ENCODE measurements around the gene NEDD4L.
"Not testable (repeated sequence)": the region's sequence is repeated elsewhere in the genome, so short reads cannot be mapped to it uniquely, and the experiment has no call there.

The NEDD4L gene

GRCh38 chr18:58272209-58272608 lies 228.2 kb downstream of the NEDD4L start:
- Mint-ChIP-seq H3K27ac (no peak overlapping the region), H3K4me1 (ENCODE audit: low read depth in 2 of 2) (peaks cover 0 to 6% of the 10 kb centered on the region in 2 donors), H3K4me3 (no peak overlapping the region), H3K27me3 (peaks cover 0 to 6% of the 10 kb centered on the region in 2 donors), H3K9me3 (no peaks in the 10 kb centered on the region), H3K36me3 (ENCODE audit: insufficient read depth) (no peaks in the 10 kb centered on the region)
- ATAC-seq (replicated peaks) (no peak), DNase-seq (no peak)

GRCh38 chr18:58272779-58273435 lies 228.9 kb downstream of the NEDD4L start:
- H3K4me3 Mint-ChIP-seq, result no peak overlapping the region
- H3K27me3 Mint-ChIP-seq, result peaks cover 0 to 7% of the 10 kb centered on the region in 2 donors
- H3K27ac Mint-ChIP-seq, result peak overlapping the region in 1 of 2 donors; percentile 71
- DNase-seq (no peak), ATAC-seq (replicated peaks) (no peak)
- H3K4me1 Mint-ChIP-seq (ENCODE audit: low read depth in 2 of 2), result peaks cover 0 to 6% of the 10 kb centered on the region in 2 donors
- no peaks in the 10 kb centered on the region for H3K9me3 Mint-ChIP-seq
- no peaks in the 10 kb centered on the region for H3K36me3 Mint-ChIP-seq (ENCODE audit: insufficient read depth)

GRCh38 chr18:58275176-58275575 lies 231.2 kb downstream of the NEDD4L start:
- Mint-ChIP-seq H3K9me3 (no peaks in the 10 kb centered on the region), H3K4me1 (ENCODE audit: low read depth in 2 of 2) (peaks cover 0 to 6% of the 10 kb centered on the region in 2 donors), H3K4me3 (no peak overlapping the region), H3K36me3 (ENCODE audit: insufficient read depth) (no peaks in the 10 kb centered on the region), H3K27me3 (peaks cover 0 to 16% of the 10 kb centered on the region in 2 donors), H3K27ac (no peak overlapping the region)
- DNase-seq (no peak), ATAC-seq (replicated peaks) (no peak)

GRCh38 chr18:58276789-58277739 lies 233.0 kb downstream of the NEDD4L start:
- H3K9me3 Mint-ChIP-seq, result no peaks in the 10 kb centered on the region
- H3K4me1 Mint-ChIP-seq (ENCODE audit: low read depth in 2 of 2), result peaks cover 0 to 6% of the 10 kb centered on the region in 2 donors
- no peak for ATAC-seq (replicated peaks)
- H3K4me3 Mint-ChIP-seq, result no peak overlapping the region
- no peaks in the 10 kb centered on the region for H3K36me3 Mint-ChIP-seq (ENCODE audit: insufficient read depth)
- H3K27me3 Mint-ChIP-seq, result peaks cover 0 to 16% of the 10 kb centered on the region in 2 donors
- no peak for DNase-seq
- no peak overlapping the region for H3K27ac Mint-ChIP-seq

- Mint-ChIP-seq H3K27ac (no peak overlapping the region), H3K36me3 (ENCODE audit: insufficient read depth) (no peaks in the 10 kb centered on the region), H3K9me3 (no peaks in the 10 kb centered on the region), H3K27me3 (peaks cover 0 to 16% of the 10 kb centered on the region in 2 donors), H3K4me3 (no peak overlapping the region), H3K4me1 (ENCODE audit: low read depth in 2 of 2) (no peaks in the 10 kb centered on the region)
- ATAC-seq (replicated peaks) (no peak), DNase-seq (no peak)
Observed at GRCh38 chr18:58279504-58280175, 235.6 kb downstream of the NEDD4L start.

- DNase-seq (no peak), ATAC-seq (replicated peaks) (no peak)
- Mint-ChIP-seq H3K27ac (no peak overlapping the region), H3K9me3 (no peaks in the 10 kb centered on the region), H3K4me1 (ENCODE audit: low read depth in 2 of 2) (no peaks in the 10 kb centered on the region), H3K27me3 (peaks cover 0 to 16% of the 10 kb centered on the region in 2 donors), H3K4me3 (no peak overlapping the region), H3K36me3 (ENCODE audit: insufficient read depth) (no peaks in the 10 kb centered on the region)
Observed at GRCh38 chr18:58280191-58280590, 236.2 kb downstream of the NEDD4L start.

GRCh38 chr18:58282872-58283271 lies 238.8 kb downstream of the NEDD4L start:
- H3K4me3 Mint-ChIP-seq; DNase-seq; H3K36me3 Mint-ChIP-seq (ENCODE audit: insufficient read depth); H3K27me3 Mint-ChIP-seq; H3K27ac Mint-ChIP-seq; H3K4me1 Mint-ChIP-seq (ENCODE audit: low read depth in 2 of 2); H3K9me3 Mint-ChIP-seq; ATAC-seq (replicated peaks): not testable (repeated sequence)

- Mint-ChIP-seq H3K27ac (no peak overlapping the region), H3K36me3 (ENCODE audit: insufficient read depth) (no peaks in the 10 kb centered on the region), H3K27me3 (peaks cover 0 to 9% of the 10 kb centered on the region in 2 donors), H3K4me1 (ENCODE audit: low read depth in 2 of 2) (no peaks in the 10 kb centered on the region), H3K9me3 (no peaks in the 10 kb centered on the region), H3K4me3 (no peak overlapping the region)
- DNase-seq, result no peak
- no peak for ATAC-seq (replicated peaks)
Observed at GRCh38 chr18:58284699-58285448, 240.8 kb downstream of the NEDD4L start.

GRCh38 chr18:58285449-58286130 lies 241.6 kb downstream of the NEDD4L start:
- no peak for ATAC-seq (replicated peaks)
- H3K27ac Mint-ChIP-seq, result no peak overlapping the region
- H3K4me3 Mint-ChIP-seq, result no peak overlapping the region
- DNase-seq, result no peak
- no peaks in the 10 kb centered on the region for H3K4me1 Mint-ChIP-seq (ENCODE audit: low read depth in 2 of 2)
- peaks cover 0 to 9% of the 10 kb centered on the region in 2 donors for H3K27me3 Mint-ChIP-seq
- no peaks in the 10 kb centered on the region for H3K36me3 Mint-ChIP-seq (ENCODE audit: insufficient read depth)
- no peaks in the 10 kb centered on the region for H3K9me3 Mint-ChIP-seq

- Mint-ChIP-seq H3K4me1 (ENCODE audit: low read depth in 2 of 2) (no peaks in the 10 kb centered on the region), H3K4me3 (no peak overlapping the region), H3K9me3 (no peaks in the 10 kb centered on the region), H3K27me3 (peaks cover 2 to 9% of the 10 kb centered on the region in 2 donors), H3K27ac (no peak overlapping the region), H3K36me3 (ENCODE audit: insufficient read depth) (no peaks in the 10 kb centered on the region)
- ATAC-seq (replicated peaks) (no peak), DNase-seq (no peak)
Observed at GRCh38 chr18:58286632-58287352, 242.8 kb downstream of the NEDD4L start.

GRCh38 chr18:58287353-58288274 lies 243.6 kb downstream of the NEDD4L start:
- H3K27ac Mint-ChIP-seq, result no peak overlapping the region
- no peak overlapping the region for H3K4me3 Mint-ChIP-seq
- H3K27me3 Mint-ChIP-seq, result peaks cover 10 to 14% of the 10 kb centered on the region in 2 donors
- no peaks in the 10 kb centered on the region for H3K36me3 Mint-ChIP-seq (ENCODE audit: insufficient read depth)
- no peak for DNase-seq
- no peak for ATAC-seq (replicated peaks)
- H3K9me3 Mint-ChIP-seq, result no peaks in the 10 kb centered on the region
- no peaks in the 10 kb centered on the region for H3K4me1 Mint-ChIP-seq (ENCODE audit: low read depth in 2 of 2)
